Thyroid gland (tissue), 4 donors: ENCODE data around the gene ZNF516. TPM values are rescaled to one million over a fixed set of nuclear protein-coding genes. Genes with fewer than 3 reads are reported as not detected.

Experiments used
- DNase-seq, 2 donors: peaks; one replicate each; pipeline ENCODE4 v3.0.0-alpha.2; 2019
- H3K27ac ChIP-seq, 3 donors: fragments of 200-600 bp; sonication (generic); 1 replicate in 2 of 3; 2 replicates in 1 of 3; pipeline ENCODE4 v1.5.1; 2016 to 2019; ENCODE audit warnings: mild to moderate bottlenecking in 1 of 3, moderate library complexity in 1 of 3
- H3K27me3 ChIP-seq: fragments of 200-600 bp; sonication (generic); one replicate; pipeline ENCODE4 v1.5.1; 2019
- H3K36me3 ChIP-seq, 2 donors: fragments of 200-600 bp; sonication (generic); one replicate each; pipeline ENCODE4 v1.5.1; 2016 to 2019
- H3K4me1 ChIP-seq, 2 donors: fragments of 200-600 bp; sonication (generic); one replicate each; pipeline ENCODE4 v1.5.1; 2017 to 2019
- H3K4me3 ChIP-seq, 3 donors: fragments of 200-600 bp; sonication (generic); replicated peaks in 1 of 3; 1 replicate in 2 of 3; 2 replicates in 1 of 3; pipeline ENCODE4 v1.5.1; 2016; ENCODE audit warnings: mild to moderate bottlenecking in 1 of 3
- H3K9me3 ChIP-seq: fragments of 200-600 bp; sonication (generic); one replicate; pipeline ENCODE4 v1.5.1; 2017
- CTCF ChIP-seq, 6 experiments: fragments of 200-600 bp in 3 of 6; fragments of 450-650 bp in 3 of 6; sonication (generic) in 3 of 6; IDR thresholded peaks; one replicate each; pipeline ENCODE4 v1.5.1; 2016 to 2019; ENCODE audit warnings: antibody characterized with exemption in 6 of 6, mild to moderate bottlenecking in 2 of 6, inconsistent platforms in 1 of 6, moderate library complexity in 1 of 6
- POLR2A ChIP-seq, 2 donors: fragments of 450-650 bp; IDR thresholded peaks; one replicate each; pipeline ENCODE4 v1.6.1; 2017; ENCODE audit warnings: antibody characterized with exemption in 2 of 2, mild to moderate bottlenecking in 2 of 2, moderate library complexity in 1 of 2
- WGBS, 2 donors: methylation state at CpG; one replicate each; pipeline ENCODE4 v1.1.5; 2017; 5-methylcytosine and 5-hydroxymethylcytosine counted together
- intact Hi-C: fragments of 100-400 bp; cut with DNase I; formaldehyde crosslinking; loops from one replicate; pipeline ENCODE4 v1.15.1; 2023
- total RNA-seq, 4 donors: library from RNA; depleted of rRNA; stranded (reverse); fragments of >200 nt; gene quantifications; one replicate each; pipeline ENCODE4 v1.2.3, GENCODE V29; 2016

The ZNF516 gene
- total RNA-seq, 4 donors from 2014 or later = 25.4 to 44.8 (median 28.6) TPM

GRCh38 chr18:76464281-76465259 lies 30.5 kb downstream of the ZNF516 start:
- no peak for DNase-seq
- H3K4me1 ChIP-seq = peaks cover 9 to 11% of the 10 kb centered on the region in 2 donors
- H3K36me3 ChIP-seq = no peaks in the 10 kb centered on the region
- no peak overlapping the region for H3K4me3 ChIP-seq
- no peak overlapping the region for H3K27ac ChIP-seq
- TF ChIP-seq POLR2A (IDR thresholded peaks at IDR 0.05) (no peak), CTCF (IDR thresholded peaks at IDR 0.05) (no peak)
- intact Hi-C loops = no loop called here
- 94 to 99% methylated on average over 12 to 15 of the region's 19 CpGs for WGBS, 2 donors
- no peaks in the 10 kb centered on the region for H3K27me3 ChIP-seq
- H3K9me3 ChIP-seq = no peaks in the 10 kb centered on the region

GRCh38 chr18:76463872-76464271 lies 31.2 kb downstream of the ZNF516 start:
- TF ChIP-seq POLR2A (IDR thresholded peaks at IDR 0.05) (no peak), CTCF (IDR thresholded peaks at IDR 0.05) (no peak)
- H3K36me3 ChIP-seq = no peaks in the 10 kb centered on the region
- no peak for DNase-seq
- no peak overlapping the region for H3K27ac ChIP-seq
- no peak overlapping the region for H3K4me3 ChIP-seq
- H3K27me3 ChIP-seq = no peaks in the 10 kb centered on the region
- 95 to 97% methylated on average over 14 of the region's 14 CpGs for WGBS, 2 donors
- intact Hi-C loops = no loop called here
- H3K4me1 ChIP-seq = peaks cover 15 to 18% of the 10 kb centered on the region in 2 donors
- no peaks in the 10 kb centered on the region for H3K9me3 ChIP-seq

- 94% methylated on average over 18 of the region's 18 CpGs for WGBS, 2 donors
- Histone ChIP-seq H3K27me3 (no peaks in the 10 kb centered on the region), H3K9me3 (no peaks in the 10 kb centered on the region), H3K4me3 (no peak overlapping the region), H3K27ac (no peak overlapping the region), H3K4me1 (peaks cover 15 to 18% of the 10 kb centered on the region in 2 donors), H3K36me3 (no peaks in the 10 kb centered on the region)
- TF ChIP-seq CTCF (IDR thresholded peaks at IDR 0.05) = no peak
- no peak for TF ChIP-seq POLR2A (IDR thresholded peaks at IDR 0.05)
- no peak for DNase-seq
- intact Hi-C loops = no loop called here
These were observed 31.7 kb downstream of the ZNF516 start for GRCh38 chr18:76463358-76463757.

GRCh38 chr18:76462326-76462694 lies 32.7 kb downstream of the ZNF516 start:
- Histone ChIP-seq H3K36me3 (no peaks in the 10 kb centered on the region), H3K27me3 (no peaks in the 10 kb centered on the region), H3K9me3 (no peaks in the 10 kb centered on the region), H3K4me1 (peaks cover 15% of the 10 kb centered on the region in 2 donors), H3K4me3 (no peak overlapping the region), H3K27ac (no peak overlapping the region)
- no peak for DNase-seq
- 97 to 98% methylated on average over 12 of the region's 12 CpGs for WGBS, 2 donors
- TF ChIP-seq POLR2A (IDR thresholded peaks at IDR 0.05) (no peak), CTCF (IDR thresholded peaks at IDR 0.05) (no peak)
- intact Hi-C loops = no loop called here

- TF ChIP-seq CTCF (IDR thresholded peaks at IDR 0.05) (no peak), POLR2A (IDR thresholded peaks at IDR 0.05) (no peak)
- Histone ChIP-seq H3K4me3 (no peak overlapping the region), H3K36me3 (no peaks in the 10 kb centered on the region), H3K27ac (no peak overlapping the region), H3K4me1 (peaks cover 14 to 15% of the 10 kb centered on the region in 2 donors), H3K27me3 (no peaks in the 10 kb centered on the region), H3K9me3 (no peaks in the 10 kb centered on the region)
- intact Hi-C loops = no loop called here
- 98% methylated on average over 27 of the region's 27 CpGs for WGBS, 2 donors
- DNase-seq = no peak
These were observed 33.2 kb downstream of the ZNF516 start for GRCh38 chr18:76461692-76462325.
